ENCODE data around the gene MDGA2.
"Not testable (repeated sequence)": the region's sequence is repeated elsewhere in the genome, so short reads cannot be mapped to it uniquely, and the experiment has no call there.

MDGA2 gene

GRCh38 chr14:47675466-47676314 is at the start of gene MDGA2:
Gene MDGA2 (minus strand): TSS chr14:47675605.
- no peak for FAIRE-seq

GRCh38 chr14:47722929-47723693 is 47.7 kb upstream of the MDGA2 start:
- no peak for FAIRE-seq

- FAIRE-seq: no peak
These were observed 44.9 kb upstream of the MDGA2 start for GRCh38 chr14:47720281-47720680.

GRCh38 chr14:47715330-47715729 is 39.9 kb upstream of the MDGA2 start:
- no peak for FAIRE-seq

- no peak for FAIRE-seq
These were observed 35.2 kb upstream of the MDGA2 start for GRCh38 chr14:47710581-47710980.

- FAIRE-seq: no peak
These were observed 30.3 kb upstream of the MDGA2 start for GRCh38 chr14:47705683-47706082.

- no peak for FAIRE-seq
These were observed 16.4 kb upstream of the MDGA2 start for GRCh38 chr14:47691829-47692228.

- FAIRE-seq: no peak
These were observed 3.6 kb upstream of the MDGA2 start for GRCh38 chr14:47678993-47679392.

- FAIRE-seq: no peak
These were observed 2.8 kb upstream of the MDGA2 start for GRCh38 chr14:47678157-47678556.

- no peak for FAIRE-seq
These were observed 861 bp upstream of the MDGA2 start for GRCh38 chr14:47676315-47676617.

GRCh38 chr14:47674543-47675465 is 601 bp downstream of the MDGA2 start:
- no peak for FAIRE-seq

GRCh38 chr14:47674148-47674542 is 1.3 kb downstream of the MDGA2 start:
- FAIRE-seq: no peak

GRCh38 chr14:47665337-47666134 is 9.9 kb downstream of the MDGA2 start:
- no peak for FAIRE-seq

- no peak for FAIRE-seq
These were observed 12.9 kb downstream of the MDGA2 start for GRCh38 chr14:47662466-47662865.

- no peak for FAIRE-seq
These were observed 15.2 kb downstream of the MDGA2 start for GRCh38 chr14:47660158-47660557.

- no peak for FAIRE-seq
These were observed 17.4 kb downstream of the MDGA2 start for GRCh38 chr14:47658041-47658440.

GRCh38 chr14:47657143-47657542 is 18.3 kb downstream of the MDGA2 start:
- FAIRE-seq: no peak

GRCh38 chr14:47651337-47651736 is 24.1 kb downstream of the MDGA2 start:
- FAIRE-seq: no peak

- no peak for FAIRE-seq
These were observed 37.7 kb downstream of the MDGA2 start for GRCh38 chr14:47637753-47638152.

- no peak for FAIRE-seq
These were observed 49.0 kb downstream of the MDGA2 start for GRCh38 chr14:47626151-47627035.

- FAIRE-seq: not testable (repeated sequence)
These were observed 51.3 kb downstream of the MDGA2 start for GRCh38 chr14:47624126-47624525.

Data from A204.1 (cell line).